Testis (tissue), 3 donors: ENCODE results near the gene CPLANE2. TPM values are rescaled to one million over a fixed set of nuclear protein-coding genes. Genes with fewer than 3 reads are reported as not detected.

Experiments used
- DNase-seq: peaks from one replicate; pipeline ENCODE4 v3.0.0-alpha.2; 2019
- H3K27ac ChIP-seq, 2 donors: fragments of 200-600 bp; sonication (generic); one replicate each; pipeline ENCODE4 v1.5.1; 2019
- H3K27me3 ChIP-seq: fragments of 200-600 bp; sonication (generic); one replicate; pipeline ENCODE4 v1.5.1; 2019
- H3K36me3 ChIP-seq: fragments of 200-600 bp; sonication (generic); one replicate; pipeline ENCODE4 v1.5.1; 2017; ENCODE audit warnings: low read depth; ENCODE audit errors: missing control alignments
- H3K4me1 ChIP-seq: fragments of 200-600 bp; sonication (generic); one replicate; pipeline ENCODE4 v1.5.1; 2019
- H3K4me3 ChIP-seq, 2 donors: fragments of 200-600 bp; sonication (generic); one replicate each; pipeline ENCODE4 v1.5.1; 2017 to 2019
- H3K9me3 ChIP-seq: fragments of 200-600 bp; sonication (generic); one replicate; pipeline ENCODE4 v1.5.1; 2017
- POLR2A ChIP-seq: fragments of 450-650 bp; IDR thresholded peaks from one replicate; pipeline ENCODE4 v1.6.1; 2017; ENCODE audit warnings: antibody characterized with exemption, mild to moderate bottlenecking, moderate library complexity
- WGBS, 2 donors: methylation state at CpG; one replicate each; pipeline ENCODE4 v1.1.5; 2018; 5-methylcytosine and 5-hydroxymethylcytosine counted together
- intact Hi-C: fragments of 100-400 bp; cut with DNase I; formaldehyde crosslinking; loops from one replicate; pipeline ENCODE4 v1.15.1; 2023; ENCODE audit warnings: low total_unique reads
- polyA plus RNA-seq: library from polyadenylated mRNA; stranded (reverse); fragments of 350-450 nt; fragmentation: Illumina TruSeq; extraction: RNeasy Lipid Tissue Mini Kit (QIAGEN cat#74804); gene quantifications from one replicate; pipeline ENCODE4 v1.2.3, GENCODE V29; 2014; ENCODE audit warnings: low read depth, low replicate concordance; ENCODE audit not compliant: insufficient read depth
- total RNA-seq, 2 donors: library from RNA; depleted of rRNA; stranded (reverse); fragments of >200 nt; gene quantifications; one replicate each; pipeline ENCODE4 v1.2.3, GENCODE V29; 2016
- TF ChIP-seq, protein P1 (sequence below), 3 experiments: fragments of 450-650 bp in 2 of 3; fragments of 200-600 bp in 1 of 3; sonication (generic) in 1 of 3; IDR thresholded peaks; one replicate each; pipeline ENCODE4 v1.5.1; 2016 to 2019; ENCODE audit warnings: antibody characterized with exemption in 3 of 3, mild to moderate bottlenecking in 2 of 3, moderate library complexity in 1 of 3

Gene CPLANE2
- total and polyA plus RNA-seq, 3 donors from 2014 or later: 10.6 to 11.8 (median 11.1) TPM

GRCh38 chr1:16276302-16277030 lies 39.5 kb upstream of the CPLANE2 start:
- Histone ChIP-seq H3K27me3 (no peaks in the 10 kb centered on the region), H3K36me3 (no peaks in the 10 kb centered on the region), H3K4me3 (no peak overlapping the region), H3K4me1 (no peaks in the 10 kb centered on the region), H3K9me3 (no peaks in the 10 kb centered on the region), H3K27ac (no peak overlapping the region)
- TF ChIP-seq, protein P1, sequence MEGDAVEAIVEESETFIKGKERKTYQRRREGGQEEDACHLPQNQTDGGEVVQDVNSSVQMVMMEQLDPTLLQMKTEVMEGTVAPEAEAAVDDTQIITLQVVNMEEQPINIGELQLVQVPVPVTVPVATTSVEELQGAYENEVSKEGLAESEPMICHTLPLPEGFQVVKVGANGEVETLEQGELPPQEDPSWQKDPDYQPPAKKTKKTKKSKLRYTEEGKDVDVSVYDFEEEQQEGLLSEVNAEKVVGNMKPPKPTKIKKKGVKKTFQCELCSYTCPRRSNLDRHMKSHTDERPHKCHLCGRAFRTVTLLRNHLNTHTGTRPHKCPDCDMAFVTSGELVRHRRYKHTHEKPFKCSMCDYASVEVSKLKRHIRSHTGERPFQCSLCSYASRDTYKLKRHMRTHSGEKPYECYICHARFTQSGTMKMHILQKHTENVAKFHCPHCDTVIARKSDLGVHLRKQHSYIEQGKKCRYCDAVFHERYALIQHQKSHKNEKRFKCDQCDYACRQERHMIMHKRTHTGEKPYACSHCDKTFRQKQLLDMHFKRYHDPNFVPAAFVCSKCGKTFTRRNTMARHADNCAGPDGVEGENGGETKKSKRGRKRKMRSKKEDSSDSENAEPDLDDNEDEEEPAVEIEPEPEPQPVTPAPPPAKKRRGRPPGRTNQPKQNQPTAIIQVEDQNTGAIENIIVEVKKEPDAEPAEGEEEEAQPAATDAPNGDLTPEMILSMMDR (IDR thresholded peaks at IDR 0.05): no peak
- TF ChIP-seq POLR2A: no peak
- no peak for DNase-seq
- intact Hi-C loops: no loop called here
- 72 to 87% methylated on average over 6 of the region's 6 CpGs for WGBS, 2 donors

DNA sequence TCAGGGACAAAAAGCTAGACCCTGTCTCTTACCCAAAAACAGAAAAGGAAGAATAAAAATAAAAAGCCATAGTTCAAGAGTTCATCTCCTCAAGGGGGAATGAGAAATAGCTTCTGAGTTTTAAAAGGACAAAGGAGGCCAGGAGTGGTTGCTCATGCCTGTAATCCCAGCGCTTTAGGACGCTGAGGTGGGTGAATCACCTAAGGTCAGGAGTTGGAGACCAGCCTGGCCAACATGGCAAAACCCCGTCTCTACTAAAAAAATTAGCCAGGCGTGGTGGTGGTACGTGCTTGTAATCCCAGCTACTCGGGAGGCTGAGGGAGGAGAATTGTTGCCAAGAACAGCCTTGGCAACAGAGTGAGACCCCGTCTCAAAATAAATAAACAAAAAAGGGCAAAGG lies 38.6 kb upstream of the CPLANE2 start:
- WGBS, 2 donors: 86 to 93% methylated on average over 7 of the region's 7 CpGs
- no peak overlapping the region for H3K27ac ChIP-seq

DNA sequence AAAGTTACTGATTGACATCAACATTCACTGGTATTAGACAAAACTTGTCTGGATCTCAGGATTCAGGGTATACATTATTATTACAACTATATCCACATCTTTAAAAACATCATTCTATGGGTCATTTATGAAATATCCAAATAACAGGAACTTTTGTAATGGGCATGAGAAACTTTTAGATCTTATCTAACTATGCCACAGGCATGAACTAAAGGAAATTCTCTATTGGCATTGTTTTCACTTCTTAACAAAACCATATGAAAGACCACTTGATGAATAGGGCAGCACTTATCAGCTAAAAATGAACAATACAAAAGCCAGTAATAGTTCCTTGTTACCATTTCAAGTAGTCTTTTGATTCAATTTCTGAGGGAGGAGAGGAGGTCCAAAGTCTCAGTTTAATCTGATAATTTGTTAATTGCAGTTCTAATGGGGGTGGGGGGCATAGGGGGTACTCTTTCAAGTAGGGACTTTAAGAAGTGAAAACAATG lies 30.8 kb upstream of the CPLANE2 start:
- peaks cover 10% of the 10 kb centered on the region for H3K4me1 ChIP-seq
- TF ChIP-seq, protein P1 (IDR thresholded peaks at IDR 0.05): no peak
- TF ChIP-seq POLR2A: no peak
- no peaks in the 10 kb centered on the region for H3K27me3 ChIP-seq
- intact Hi-C loops: no loop called here
- H3K9me3 ChIP-seq: no peaks in the 10 kb centered on the region
- no peak overlapping the region for H3K27ac ChIP-seq
- no peak overlapping the region for H3K4me3 ChIP-seq
- DNase-seq: no peak
- H3K36me3 ChIP-seq: no peaks in the 10 kb centered on the region

More for the DNA sequence above, 38.6 kb upstream of the CPLANE2 start:
- Histone ChIP-seq H3K9me3 (no peaks in the 10 kb centered on the region), H3K27me3 (no peaks in the 10 kb centered on the region), H3K4me1 (no peaks in the 10 kb centered on the region), H3K4me3 (no peak overlapping the region), H3K36me3 (no peaks in the 10 kb centered on the region)
- intact Hi-C loops: no loop called here
- TF ChIP-seq, protein P1 (IDR thresholded peaks at IDR 0.05): no peak
- DNase-seq: no peak

DNA sequence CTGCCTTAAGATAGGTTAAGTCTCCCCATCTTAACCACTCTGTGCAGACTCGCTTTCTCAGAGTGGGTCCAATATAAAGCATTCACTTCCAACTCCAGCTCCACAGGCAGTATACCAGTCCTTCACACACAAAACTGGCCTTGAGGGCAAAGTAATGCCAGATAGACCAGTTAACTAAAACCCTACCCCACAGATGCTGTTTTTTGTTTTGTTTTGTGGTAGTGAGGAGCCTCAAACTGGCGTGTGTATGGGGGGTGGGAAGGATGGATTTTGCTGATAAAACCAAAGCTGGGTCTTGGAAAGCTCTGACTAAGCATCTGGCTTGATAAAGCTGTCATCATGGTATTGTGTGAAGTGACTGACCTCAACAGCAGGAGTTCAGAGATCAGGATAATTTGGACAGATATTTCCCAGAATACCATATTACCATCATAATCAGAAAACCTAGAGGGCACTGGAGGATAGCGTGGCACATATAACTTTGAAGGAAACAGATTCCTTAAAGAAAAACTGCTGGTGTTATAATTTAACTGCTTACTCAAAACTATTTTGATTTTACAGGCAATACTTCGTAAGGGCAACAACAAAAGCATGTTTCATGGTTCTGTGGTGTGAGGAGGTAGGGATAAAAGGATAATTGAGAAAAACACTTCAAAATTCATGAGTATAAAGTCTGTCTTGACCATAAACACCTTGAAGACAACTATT lies 29.6 kb upstream of the CPLANE2 start:
- H3K9me3 ChIP-seq: no peaks in the 10 kb centered on the region
- DNase-seq: no peak
- no peaks in the 10 kb centered on the region for H3K27me3 ChIP-seq
- peaks cover 10% of the 10 kb centered on the region for H3K4me1 ChIP-seq
- H3K36me3 ChIP-seq: no peaks in the 10 kb centered on the region
- no peak overlapping the region for H3K4me3 ChIP-seq
- intact Hi-C loops: no loop called here
- WGBS, 2 donors: 82 to 84% methylated on average over 4 of the region's 4 CpGs
- H3K27ac ChIP-seq: no peak overlapping the region
- TF ChIP-seq POLR2A: no peak
- TF ChIP-seq, protein P1 (IDR thresholded peaks at IDR 0.05): no peak
